ENCODE results near the gene ITPR3. TPM values are rescaled to one million over a fixed set of nuclear protein-coding genes. Genes with fewer than 3 reads are reported as not detected.

The ITPR3 gene
- total RNA-seq, 1 experiment from 2014 or later: 103 TPM

- ChIA-PET POLR2A (no interaction called here), CTCF (no interaction called here), RAD21 (ENCODE audit: low non-redundant PET in 1 of 2, low total read pairs in 2 of 2, uncharacterized antibody in 2 of 2, unreplicated experiment in 2 of 2) (no interaction called here)
- H3K9me3 ChIP-seq (ENCODE audit: control insufficient read depth in 1 of 2, insufficient read depth in 1 of 2, low read depth in 1 of 2, low read length in 2 of 2): no peaks in the 10 kb centered on the region
- peaks cover 95% of the 10 kb centered on the region for H3K79me2 ChIP-seq (ENCODE audit: insufficient read depth, low read length)
- intact Hi-C loops (cut with micrococcal nuclease): no loop called here
- DNase-seq (ENCODE audit: low read depth, low spot score) (no peak), ATAC-seq (no peak)
- H3K36me3 ChIP-seq (ENCODE audit: control insufficient read depth in 1 of 2, insufficient read depth in 2 of 2, low read length in 2 of 2): peaks cover 6 to 34% of the 10 kb centered on the region in 2 experiments
- no peaks in the 10 kb centered on the region for H3K9me2 ChIP-seq (ENCODE audit: insufficient read depth)
- no peak overlapping the region for H3K27ac ChIP-seq (ENCODE audit: low read depth, low read length)
- no peak overlapping the region for H3K9ac ChIP-seq (ENCODE audit: low read length)
- peaks cover 9% of the 10 kb centered on the region; the same call in 1 of the 2 replicates for H4K20me1 ChIP-seq (ENCODE audit: insufficient read depth)
- H3K4me2 ChIP-seq (ENCODE audit: low read length): no peak overlapping the region
- H2AFZ ChIP-seq (ENCODE audit: low read depth, low read length, poor library complexity, severe bottlenecking): no peak overlapping the region
- H3K27me3 ChIP-seq (ENCODE audit: insufficient read depth, low read length): no peaks in the 10 kb centered on the region
- no peak overlapping the region for H3K4me3 ChIP-seq (replicated peaks in 1 of 2; ENCODE audit: low read depth in 1 of 2, low read length in 2 of 2)
- H3K4me1 ChIP-seq (ENCODE audit: control insufficient read depth in 1 of 2, insufficient read depth in 2 of 2, low read length in 2 of 2): peaks cover 11 to 43% of the 10 kb centered on the region in 2 experiments; a peak in 3 of 4 replicates
- TF ChIP-seq YY1 (IDR thresholded peaks at IDR 0.05; ENCODE audit: extremely low read depth, insufficient replicate concordance, low read depth, low read length): no peak
- TF ChIP-seq SRF (IDR thresholded peaks at IDR 0.05; ENCODE audit: low read depth): no peak
- no peak for TF ChIP-seq CBX3 (IDR thresholded peaks at IDR 0.05; ENCODE audit: low read depth)
- no peak for TF ChIP-seq EZH2 (IDR thresholded peaks at IDR 0.05)
- TF ChIP-seq ZFX (IDR thresholded peaks at IDR 0.05): no peak
- TF ChIP-seq SP1 (IDR thresholded peaks at IDR 0.05; ENCODE audit: low read depth): no peak
- TF ChIP-seq MAX (IDR thresholded peaks at IDR 0.05): no peak
- TF ChIP-seq EZH2phosphoT487 (IDR thresholded peaks at IDR 0.05; ENCODE audit: borderline replicate concordance): no peak
- no peak for TF ChIP-seq FOSL1 (IDR thresholded peaks at IDR 0.05; ENCODE audit: low read depth)
- no peak for TF ChIP-seq EGR1 (IDR thresholded peaks at IDR 0.05; ENCODE audit: low read depth)
- TF ChIP-seq CEBPB (IDR thresholded peaks at IDR 0.05; ENCODE audit: low read depth): no peak
- no peak for TF ChIP-seq CTCF (IDR thresholded peaks at IDR 0.05 in 2 of 3, conservative IDR thresholded peaks at IDR 0.05 in 1 of 3; ENCODE audit: borderline replicate concordance in 1 of 3, insufficient read depth in 1 of 3, low read depth in 2 of 3, low read length in 2 of 3)
- no peak for TF ChIP-seq ZBTB33 (IDR thresholded peaks at IDR 0.05; ENCODE audit: extremely low read depth, insufficient replicate concordance, low read length)
- no peak for TF ChIP-seq POLR2AphosphoS5 (IDR thresholded peaks at IDR 0.05; ENCODE audit: low read depth, low read length)
- TF ChIP-seq JUND (IDR thresholded peaks at IDR 0.05): no peak
- no peak for TF ChIP-seq RAD21 (IDR thresholded peaks at IDR 0.05; ENCODE audit: low read depth)
- no TSS peak for BruUV-seq (replicated peaks)
Observed at GRCh38 chr6:33627876-33628275, 6.8 kb downstream of the ITPR3 start.
